ENCODE data around the gene TBC1D14. TPM values are rescaled to one million over a fixed set of nuclear protein-coding genes. Genes with fewer than 3 reads are reported as not detected.
A peak's percentile ranks its signal among the peaks of the same experiment; 100 is the strongest.

TBC1D14 gene
- total and polyA plus RNA-seq, 5 donors from 2014 or later = 46.6 to 67.7 (median 52.2) TPM

- Histone ChIP-seq H3K27ac (ENCODE audit: insufficient read depth, low read length, poor library complexity, severe bottlenecking) (no peak overlapping the region), H3K4me3 (ENCODE audit: low read depth, low read length) (no peak overlapping the region), H3K9me3 (ENCODE audit: control insufficient read depth in 2 of 2, low read length in 2 of 2) (no peaks in the 10 kb centered on the region), H3K4me1 (ENCODE audit: control insufficient read depth, insufficient read depth, low read length, poor library complexity, severe bottlenecking) (peaks cover 44% of the 10 kb centered on the region), H3K27me3 (ENCODE audit: control insufficient read depth, insufficient read depth, low read length) (no peaks in the 10 kb centered on the region), H3K36me3 (ENCODE audit: control insufficient read depth, insufficient read depth, low read length) (peaks cover 12% of the 10 kb centered on the region)
- DNase-seq (no peak), ATAC-seq (ENCODE audit: low read depth in 2 of 2) (no peak)
- H3K4me1 Mint-ChIP-seq = peaks cover 21 to 81% (median 52%) of the 10 kb centered on the region in 4 donors
- no peaks in the 10 kb centered on the region for H3K27me3 Mint-ChIP-seq
- peak overlapping the region in 1 of 4 donors; percentile 58 for H3K4me3 Mint-ChIP-seq
- peaks cover 25% of the 10 kb centered on the region for H3K36me3 Mint-ChIP-seq
- H3K27ac Mint-ChIP-seq = peak overlapping the region; percentile 58 to 89 (median 83)
- H3K9me3 Mint-ChIP-seq = no peaks in the 10 kb centered on the region
Measured at GRCh38 chr4:6937201-6937600, 27.6 kb downstream of the TBC1D14 start.

DNA sequence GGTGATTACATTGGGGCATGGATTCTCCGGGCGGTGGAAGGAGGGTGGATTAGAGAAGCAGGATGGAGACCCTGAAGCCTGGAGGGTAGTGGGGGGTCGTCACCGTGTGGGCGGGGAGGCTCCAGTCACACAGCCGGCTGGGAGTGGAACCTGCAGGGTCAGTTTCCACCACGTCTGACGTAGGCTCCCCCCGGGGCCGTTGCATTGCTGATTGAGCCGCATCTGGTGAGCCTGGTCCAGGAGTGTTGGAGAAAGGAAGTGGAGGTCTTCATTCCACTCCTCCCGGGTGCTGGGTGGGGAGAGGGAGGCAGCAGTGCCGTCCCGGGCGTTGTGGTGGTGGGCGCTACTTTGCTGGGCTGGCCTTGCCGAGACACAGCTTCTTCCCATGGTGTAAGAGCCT lies 28.1 kb downstream of the TBC1D14 start:
- H3K4me3 ChIP-seq (ENCODE audit: low read depth, low read length) = no peak overlapping the region
- peaks cover 23% of the 10 kb centered on the region for H3K36me3 Mint-ChIP-seq
- no peaks in the 10 kb centered on the region for H3K27me3 ChIP-seq (ENCODE audit: control insufficient read depth, insufficient read depth, low read length)
- no peak for DNase-seq
- H3K27ac ChIP-seq (ENCODE audit: insufficient read depth, low read length, poor library complexity, severe bottlenecking) = peak overlapping the region; percentile 23
- H3K4me1 Mint-ChIP-seq = peaks cover 26 to 83% (median 56%) of the 10 kb centered on the region in 4 donors
- no peaks in the 10 kb centered on the region for H3K9me3 ChIP-seq (ENCODE audit: control insufficient read depth in 2 of 2, low read length in 2 of 2)
- no peaks in the 10 kb centered on the region for H3K9me3 Mint-ChIP-seq
- peaks cover 12% of the 10 kb centered on the region for H3K36me3 ChIP-seq (ENCODE audit: control insufficient read depth, insufficient read depth, low read length)
- no peak overlapping the region for H3K4me3 Mint-ChIP-seq
- no peaks in the 10 kb centered on the region for H3K27me3 Mint-ChIP-seq
- H3K27ac Mint-ChIP-seq = peak overlapping the region; percentile 83 to 91 (median 89)
- H3K4me1 ChIP-seq (ENCODE audit: control insufficient read depth, insufficient read depth, low read length, poor library complexity, severe bottlenecking) = peaks cover 47% of the 10 kb centered on the region
- no peak for ATAC-seq (ENCODE audit: low read depth in 2 of 2)

- Mint-ChIP-seq H3K27me3 (no peaks in the 10 kb centered on the region), H3K9me3 (no peaks in the 10 kb centered on the region), H3K27ac (peak overlapping the region; percentile 83 to 91 (median 89)), H3K4me3 (no peak overlapping the region), H3K4me1 (peaks cover 26 to 84% (median 61%) of the 10 kb centered on the region in 4 donors), H3K36me3 (peaks cover 23% of the 10 kb centered on the region)
- Histone ChIP-seq H3K4me1 (ENCODE audit: control insufficient read depth, insufficient read depth, low read length, poor library complexity, severe bottlenecking) (peaks cover 50% of the 10 kb centered on the region), H3K27me3 (ENCODE audit: control insufficient read depth, insufficient read depth, low read length) (no peaks in the 10 kb centered on the region), H3K27ac (ENCODE audit: insufficient read depth, low read length, poor library complexity, severe bottlenecking) (peak overlapping the region; percentile 23), H3K4me3 (ENCODE audit: low read depth, low read length) (no peak overlapping the region), H3K36me3 (ENCODE audit: control insufficient read depth, insufficient read depth, low read length) (peaks cover 12% of the 10 kb centered on the region), H3K9me3 (ENCODE audit: control insufficient read depth in 2 of 2, low read length in 2 of 2) (no peaks in the 10 kb centered on the region)
- ATAC-seq (ENCODE audit: low read depth in 2 of 2) (no peak), DNase-seq (no peak)
Measured at GRCh38 chr4:6938237-6938636, 28.6 kb downstream of the TBC1D14 start.

DNA sequence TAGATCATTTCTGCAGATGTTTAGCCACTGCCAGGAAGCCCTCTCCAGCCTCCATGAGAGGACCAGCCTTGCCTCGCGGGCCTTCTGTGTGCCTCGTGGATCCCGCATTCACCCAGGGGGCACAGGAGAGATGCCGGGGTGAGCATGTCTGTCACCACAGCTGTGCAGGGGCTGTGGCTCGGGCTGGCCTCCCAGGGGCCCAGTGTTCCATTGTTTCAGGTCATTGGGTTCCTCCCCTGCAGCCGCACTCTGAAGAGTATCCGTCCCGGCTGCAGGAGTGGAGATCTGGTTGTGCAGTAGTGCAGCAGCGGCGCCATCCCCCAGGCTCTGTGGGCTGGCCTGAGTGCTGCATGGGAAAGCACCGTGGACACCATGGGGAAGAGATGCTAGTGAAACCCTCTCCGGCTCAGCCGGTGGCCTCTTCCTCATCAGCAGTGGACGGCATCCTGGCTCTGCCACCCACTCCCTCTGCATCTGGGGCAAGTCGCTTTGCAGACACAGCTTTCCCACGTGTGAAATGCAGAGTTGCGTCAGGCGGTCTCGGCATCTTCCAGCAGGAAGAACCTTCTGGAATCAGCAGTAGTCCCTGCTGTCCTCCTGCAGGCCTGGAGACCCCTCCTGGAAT lies 29.1 kb downstream of the TBC1D14 start:
- no peaks in the 10 kb centered on the region for H3K9me3 Mint-ChIP-seq
- peaks cover 12% of the 10 kb centered on the region for H3K36me3 ChIP-seq (ENCODE audit: control insufficient read depth, insufficient read depth, low read length)
- no peak overlapping the region for H3K4me3 ChIP-seq (ENCODE audit: low read depth, low read length)
- no peaks in the 10 kb centered on the region for H3K27me3 ChIP-seq (ENCODE audit: control insufficient read depth, insufficient read depth, low read length)
- H3K36me3 Mint-ChIP-seq = peaks cover 18% of the 10 kb centered on the region
- peaks cover 27 to 84% (median 61%) of the 10 kb centered on the region in 4 donors for H3K4me1 Mint-ChIP-seq
- peak overlapping the region in 2 of 3 donors; percentile 29 to 89 for H3K27ac Mint-ChIP-seq
- peak overlapping the region; percentile 73 for H3K27ac ChIP-seq (ENCODE audit: insufficient read depth, low read length, poor library complexity, severe bottlenecking)
- DNase-seq = no peak
- peak overlapping the region in 1 of 4 donors; percentile 16 for H3K4me3 Mint-ChIP-seq
- peaks cover 55% of the 10 kb centered on the region for H3K4me1 ChIP-seq (ENCODE audit: control insufficient read depth, insufficient read depth, low read length, poor library complexity, severe bottlenecking)
- no peaks in the 10 kb centered on the region for H3K27me3 Mint-ChIP-seq
- ATAC-seq (ENCODE audit: low read depth in 2 of 2) = no peak
- no peaks in the 10 kb centered on the region for H3K9me3 ChIP-seq (ENCODE audit: control insufficient read depth in 2 of 2, low read length in 2 of 2)

DNA sequence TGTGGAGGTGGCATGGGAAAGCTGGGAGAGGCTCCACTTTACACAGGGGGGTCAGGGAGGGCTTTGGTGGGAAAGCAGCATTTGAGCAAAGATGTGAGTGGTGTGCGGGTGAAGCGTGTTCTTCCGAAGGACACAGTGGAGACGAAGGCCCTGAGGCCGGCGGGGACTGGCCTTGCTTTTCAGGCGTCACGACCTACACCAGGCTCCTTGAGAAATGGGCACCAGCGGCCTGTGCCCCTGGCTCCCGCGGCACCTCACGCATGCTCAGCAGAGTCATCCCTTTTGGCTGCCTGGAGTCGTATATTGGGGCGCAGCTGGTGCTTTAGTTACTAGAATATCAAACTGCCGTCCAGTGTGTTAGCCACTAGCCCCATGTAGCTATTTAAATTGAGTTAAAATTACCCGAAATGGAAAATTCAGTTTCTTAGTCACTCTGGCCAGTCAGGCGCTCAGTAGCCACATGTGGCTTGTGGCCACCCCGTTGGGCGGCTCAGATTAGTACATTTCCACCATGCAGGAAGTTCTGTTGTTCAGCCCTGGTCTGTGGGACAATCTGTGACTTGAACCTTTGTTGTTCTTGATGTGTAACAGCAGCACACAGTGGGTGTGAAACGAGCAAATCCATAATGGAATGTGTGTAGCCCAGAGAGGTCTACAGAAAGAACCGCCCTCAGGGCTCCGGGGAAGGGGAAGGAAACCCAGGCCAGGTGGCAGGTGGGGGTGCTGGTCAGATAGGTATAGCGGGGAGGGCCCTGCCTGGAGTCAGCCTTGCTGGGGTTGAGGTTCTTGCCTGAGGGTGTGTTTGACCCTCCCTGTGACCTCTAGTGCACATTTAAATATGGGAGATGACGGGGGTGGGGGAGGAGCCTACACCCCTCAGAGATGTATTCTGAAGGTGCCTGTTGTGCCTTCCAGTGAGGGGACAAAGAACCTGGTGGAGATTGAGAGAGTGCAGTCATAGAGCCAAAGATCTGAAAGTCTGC lies 30.4 kb downstream of the TBC1D14 start:
- no peaks in the 10 kb centered on the region for H3K9me3 Mint-ChIP-seq
- H3K36me3 Mint-ChIP-seq = peaks cover 15% of the 10 kb centered on the region
- Histone ChIP-seq H3K36me3 (ENCODE audit: control insufficient read depth, insufficient read depth, low read length) (peaks cover 15% of the 10 kb centered on the region), H3K27me3 (ENCODE audit: control insufficient read depth, insufficient read depth, low read length) (no peaks in the 10 kb centered on the region), H3K4me3 (ENCODE audit: low read depth, low read length) (no peak overlapping the region), H3K27ac (ENCODE audit: insufficient read depth, low read length, poor library complexity, severe bottlenecking) (peak overlapping the region; percentile 73), H3K4me1 (ENCODE audit: control insufficient read depth, insufficient read depth, low read length, poor library complexity, severe bottlenecking) (peaks cover 68% of the 10 kb centered on the region), H3K9me3 (ENCODE audit: control insufficient read depth in 2 of 2, low read length in 2 of 2) (no peaks in the 10 kb centered on the region)
- H3K4me3 Mint-ChIP-seq = peak overlapping the region; percentile 71 to 88 (median 78)
- peak overlapping the region; percentile 92 to 98 (median 95) for H3K27ac Mint-ChIP-seq
- H3K4me1 Mint-ChIP-seq = peaks cover 30 to 87% (median 59%) of the 10 kb centered on the region in 4 donors
- no peak for DNase-seq
- no peak for ATAC-seq (ENCODE audit: low read depth in 2 of 2)
- no peaks in the 10 kb centered on the region for H3K27me3 Mint-ChIP-seq

DNA sequence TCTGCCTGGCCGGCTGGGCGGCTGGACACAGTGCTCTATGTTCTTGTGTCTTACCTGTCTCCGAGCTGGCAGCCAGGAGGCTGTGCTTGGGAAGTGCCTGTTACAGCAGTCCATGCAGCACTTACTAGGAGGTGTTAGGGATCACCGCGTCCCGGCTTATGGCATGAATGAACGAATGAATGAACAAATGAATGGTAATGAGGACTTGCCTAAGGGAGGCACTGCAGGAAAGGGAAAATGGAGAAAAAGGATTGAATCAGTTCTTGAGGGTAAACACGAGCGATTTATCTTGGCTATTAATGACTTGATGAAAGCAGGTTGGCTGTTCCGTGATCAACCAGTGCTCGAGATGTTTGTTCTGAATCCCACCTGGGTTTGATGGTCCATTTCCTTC lies 31.1 kb downstream of the TBC1D14 start:
- Mint-ChIP-seq H3K4me1 (peaks cover 30 to 84% (median 60%) of the 10 kb centered on the region in 4 donors), H3K4me3 (peak overlapping the region; percentile 71 to 82 (median 77)), H3K9me3 (no peaks in the 10 kb centered on the region), H3K27me3 (no peaks in the 10 kb centered on the region), H3K27ac (peak overlapping the region; percentile 92 to 98 (median 95)), H3K36me3 (peaks cover 11% of the 10 kb centered on the region)
- peak overlapping the region; percentile 21 for H3K4me3 ChIP-seq (ENCODE audit: low read depth, low read length)
- DNase-seq = no peak
- H3K4me1 ChIP-seq (ENCODE audit: control insufficient read depth, insufficient read depth, low read length, poor library complexity, severe bottlenecking) = peaks cover 75% of the 10 kb centered on the region
- no peaks in the 10 kb centered on the region for H3K9me3 ChIP-seq (ENCODE audit: control insufficient read depth in 2 of 2, low read length in 2 of 2)
- no peaks in the 10 kb centered on the region for H3K27me3 ChIP-seq (ENCODE audit: control insufficient read depth, insufficient read depth, low read length)
- no peak for ATAC-seq (ENCODE audit: low read depth in 2 of 2)
- H3K27ac ChIP-seq (ENCODE audit: insufficient read depth, low read length, poor library complexity, severe bottlenecking) = peak overlapping the region; percentile 73
- H3K36me3 ChIP-seq (ENCODE audit: control insufficient read depth, insufficient read depth, low read length) = peaks cover 15% of the 10 kb centered on the region

DNA sequence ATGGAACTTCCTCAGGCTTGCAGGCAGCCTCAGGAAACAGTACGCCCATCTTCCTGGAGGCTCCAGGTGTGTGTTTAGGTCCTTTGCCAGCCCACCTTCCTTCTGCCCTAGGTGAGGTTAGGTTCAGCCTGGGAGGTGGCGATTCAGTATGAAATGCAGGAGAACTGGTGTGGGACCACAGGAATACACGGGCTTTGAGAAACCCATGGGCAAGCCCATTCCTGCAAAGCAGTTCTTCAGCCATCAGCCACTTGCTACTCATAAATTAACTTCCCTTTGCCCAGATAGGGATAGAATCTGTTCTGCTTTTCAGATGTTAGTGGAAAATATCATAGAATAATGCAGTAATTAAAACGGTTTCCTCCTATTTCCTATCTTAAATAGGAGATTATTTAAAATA lies 32.2 kb downstream of the TBC1D14 start:
- DNase-seq = no peak
- peaks cover 10% of the 10 kb centered on the region for H3K36me3 ChIP-seq (ENCODE audit: control insufficient read depth, insufficient read depth, low read length)
- Mint-ChIP-seq H3K4me1 (peaks cover 25 to 84% (median 56%) of the 10 kb centered on the region in 4 donors), H3K27me3 (no peaks in the 10 kb centered on the region), H3K4me3 (peak overlapping the region; percentile 65 to 89 (median 82)), H3K9me3 (no peaks in the 10 kb centered on the region), H3K36me3 (peaks cover 3% of the 10 kb centered on the region), H3K27ac (peak overlapping the region; percentile 92 to 98 (median 95))
- no peaks in the 10 kb centered on the region for H3K9me3 ChIP-seq (ENCODE audit: control insufficient read depth in 2 of 2, low read length in 2 of 2)
- no peak for ATAC-seq (ENCODE audit: low read depth in 2 of 2)
- H3K4me1 ChIP-seq (ENCODE audit: control insufficient read depth, insufficient read depth, low read length, poor library complexity, severe bottlenecking) = peaks cover 81% of the 10 kb centered on the region
- peak overlapping the region; percentile 73 for H3K27ac ChIP-seq (ENCODE audit: insufficient read depth, low read length, poor library complexity, severe bottlenecking)
- H3K4me3 ChIP-seq (ENCODE audit: low read depth, low read length) = peak overlapping the region; percentile 84
- no peaks in the 10 kb centered on the region for H3K27me3 ChIP-seq (ENCODE audit: control insufficient read depth, insufficient read depth, low read length)
